Measurements from ENCODE around the gene ZNF181. TPM values are rescaled to one million over a fixed set of nuclear protein-coding genes. Genes with fewer than 3 reads are reported as not detected.

Gene ZNF181
- total RNA-seq, 2 donors from 2014 or later: 10.0 to 12.1 TPM

Other genes with a start within 250 kb of the ZNF181 start
- gene SCGB2B2, start 57.1 kb upstream of the ZNF181 start, total RNA-seq: under 1 TPM; 0.56 to 0.90 TPM
- gene ZNF302, start 56.6 kb upstream of the ZNF181 start, total RNA-seq: 10 to 100 TPM; 22.9 to 26.0 TPM
- 1 to 10 TPM; 4.1 to 5.8 TPM for gene ZNF599, start 39.0 kb downstream of the ZNF181 start, total RNA-seq
- 1 to 10 TPM; 2.2 to 3.4 TPM for gene ZNF30, start 192.7 kb downstream of the ZNF181 start, total RNA-seq
- gene ZNF792, start 230.0 kb downstream of the ZNF181 start, total RNA-seq: 1 to 10 TPM; 4.9 to 6.2 TPM

Data from posterior vena cava (tissue), 2 donors.